Tibial nerve (tissue), 4 donors: ENCODE data around the gene RBM8A. TPM values are rescaled to one million over a fixed set of nuclear protein-coding genes. Genes with fewer than 3 reads are reported as not detected.
A peak's percentile ranks its signal among the peaks of the same experiment; 100 is the strongest.

ENCODE experiments used
- DNase-seq, 2 donors: peaks; one replicate each; pipeline ENCODE4 v3.0.0-alpha.2; 2019; ENCODE audit warnings: low spot score in 2 of 2
- H3K27ac ChIP-seq, 4 donors: fragments of 200-600 bp; sonication (generic) in 3 of 4; one replicate each; pipeline ENCODE4 v1.5.1; 2017 to 2019; ENCODE audit warnings: mild to moderate bottlenecking in 1 of 4
- H3K27me3 ChIP-seq, 2 donors: fragments of 200-600 bp; sonication (generic) in 1 of 2; one replicate each; pipeline versions ENCODE4 v1.5.1 to v1.6.0; 2017 to 2019
- H3K36me3 ChIP-seq, 3 donors: fragments of 200-600 bp; sonication (generic); one replicate each; pipeline ENCODE4 v1.5.1; 2018 to 2019
- H3K4me1 ChIP-seq, 4 donors: fragments of 200-600 bp; sonication (generic) in 3 of 4; one replicate each; pipeline ENCODE4 v1.5.1; 2017 to 2019
- H3K4me3 ChIP-seq, 4 donors: fragments of 200-600 bp; sonication (generic) in 3 of 4; one replicate each; pipeline ENCODE4 v1.5.1; 2017 to 2019; ENCODE audit warnings: mild to moderate bottlenecking in 1 of 4, moderate library complexity in 1 of 4
- H3K9me3 ChIP-seq, 4 donors: fragments of 200-600 bp; sonication (generic) in 3 of 4; one replicate each; pipeline ENCODE4 v1.5.1; 2017 to 2019
- EP300 ChIP-seq, 2 donors: sonication (generic); formaldehyde crosslinking; IDR thresholded peaks; one replicate each; pipeline ENCODE4 v1.6.1; 2017; ENCODE audit warnings: antibody characterized with exemption in 2 of 2, mild to moderate bottlenecking in 1 of 2
- POLR2A ChIP-seq, 2 donors: fragments of 450-650 bp; IDR thresholded peaks; one replicate each; pipeline ENCODE4 v1.6.1; 2017; ENCODE audit warnings: antibody characterized with exemption in 2 of 2, mild to moderate bottlenecking in 2 of 2, moderate library complexity in 2 of 2
- WGBS, 2 donors: methylation state at CpG; one replicate each; pipeline ENCODE4 v1.1.5; 2018; 5-methylcytosine and 5-hydroxymethylcytosine counted together
- total RNA-seq, 4 donors: library from RNA; depleted of rRNA; stranded (reverse); fragments of >200 nt; gene quantifications; one replicate each; pipeline ENCODE4 v1.1.0, GENCODE V29; 2016
- TF ChIP-seq, protein P1 (sequence below), 5 experiments: fragments of 200-600 bp in 3 of 5; fragments of 450-650 bp in 2 of 5; sonication (generic) in 3 of 5; IDR thresholded peaks; one replicate each; pipeline ENCODE4 v1.5.1; 2016 to 2019; ENCODE audit warnings: antibody characterized with exemption in 5 of 5, mild to moderate bottlenecking in 3 of 5, moderate library complexity in 2 of 5

RBM8A gene
- total RNA-seq, 4 donors from 2014 or later = 113 to 157 (median 129) TPM

- Histone ChIP-seq H3K4me3 (no peak overlapping the region), H3K36me3 (peaks cover 0 to 28% (median 9%) of the 10 kb centered on the region in 3 donors), H3K9me3 (no peaks in the 10 kb centered on the region), H3K27me3 (no peaks in the 10 kb centered on the region), H3K27ac (no peak overlapping the region), H3K4me1 (peaks cover 0 to 28% (median 0%) of the 10 kb centered on the region in 4 donors)
- DNase-seq = no peak
- WGBS, 2 donors = 68 to 74% methylated on average over 4 of the region's 4 CpGs
- TF ChIP-seq, protein P1, sequence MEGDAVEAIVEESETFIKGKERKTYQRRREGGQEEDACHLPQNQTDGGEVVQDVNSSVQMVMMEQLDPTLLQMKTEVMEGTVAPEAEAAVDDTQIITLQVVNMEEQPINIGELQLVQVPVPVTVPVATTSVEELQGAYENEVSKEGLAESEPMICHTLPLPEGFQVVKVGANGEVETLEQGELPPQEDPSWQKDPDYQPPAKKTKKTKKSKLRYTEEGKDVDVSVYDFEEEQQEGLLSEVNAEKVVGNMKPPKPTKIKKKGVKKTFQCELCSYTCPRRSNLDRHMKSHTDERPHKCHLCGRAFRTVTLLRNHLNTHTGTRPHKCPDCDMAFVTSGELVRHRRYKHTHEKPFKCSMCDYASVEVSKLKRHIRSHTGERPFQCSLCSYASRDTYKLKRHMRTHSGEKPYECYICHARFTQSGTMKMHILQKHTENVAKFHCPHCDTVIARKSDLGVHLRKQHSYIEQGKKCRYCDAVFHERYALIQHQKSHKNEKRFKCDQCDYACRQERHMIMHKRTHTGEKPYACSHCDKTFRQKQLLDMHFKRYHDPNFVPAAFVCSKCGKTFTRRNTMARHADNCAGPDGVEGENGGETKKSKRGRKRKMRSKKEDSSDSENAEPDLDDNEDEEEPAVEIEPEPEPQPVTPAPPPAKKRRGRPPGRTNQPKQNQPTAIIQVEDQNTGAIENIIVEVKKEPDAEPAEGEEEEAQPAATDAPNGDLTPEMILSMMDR (IDR thresholded peaks at IDR 0.05) = no peak
- TF ChIP-seq POLR2A (IDR thresholded peaks at IDR 0.05) (no peak), EP300 (IDR thresholded peaks at IDR 0.05) (no peak)
Observed at GRCh38 chr1:145947551-145947950, 20.3 kb upstream of the RBM8A start.

DNA sequence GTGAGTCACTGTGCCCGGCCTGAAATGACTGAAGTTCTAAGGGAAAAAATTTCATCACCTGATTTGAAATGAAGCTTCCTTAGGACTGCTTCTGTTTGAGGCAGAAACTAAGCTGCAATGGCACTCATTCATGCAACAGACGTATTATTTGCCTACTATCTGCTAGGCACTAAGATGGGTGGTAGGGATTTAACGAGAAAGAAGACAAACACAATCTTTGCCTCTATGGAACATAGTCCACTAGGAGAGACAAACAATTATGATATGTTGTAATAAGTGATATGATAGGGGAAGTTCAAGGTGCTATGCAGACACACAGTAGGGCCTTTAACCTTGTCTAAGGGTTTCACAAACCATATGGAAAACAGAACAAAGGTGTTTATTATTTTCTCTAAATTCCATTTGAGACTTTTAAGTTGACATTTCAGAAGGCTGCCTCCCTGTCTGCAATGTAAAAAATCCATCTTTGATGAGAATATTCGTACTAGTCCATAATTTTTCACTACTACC, 19.2 kb upstream of the RBM8A start:
- no peaks in the 10 kb centered on the region for H3K27me3 ChIP-seq
- no peak overlapping the region for H3K27ac ChIP-seq
- H3K4me1 ChIP-seq = peaks cover 0 to 27% (median 0%) of the 10 kb centered on the region in 4 donors
- no peaks in the 10 kb centered on the region for H3K9me3 ChIP-seq
- DNase-seq = no peak
- H3K36me3 ChIP-seq = peaks cover 0 to 39% (median 10%) of the 10 kb centered on the region in 3 donors
- 78 to 85% methylated on average over 4 of the region's 4 CpGs for WGBS, 2 donors
- H3K4me3 ChIP-seq = no peak overlapping the region
- TF ChIP-seq POLR2A (IDR thresholded peaks at IDR 0.05) (no peak), EP300 (IDR thresholded peaks at IDR 0.05) (no peak)
- TF ChIP-seq, protein P1 (IDR thresholded peaks at IDR 0.05) = no peak

DNA sequence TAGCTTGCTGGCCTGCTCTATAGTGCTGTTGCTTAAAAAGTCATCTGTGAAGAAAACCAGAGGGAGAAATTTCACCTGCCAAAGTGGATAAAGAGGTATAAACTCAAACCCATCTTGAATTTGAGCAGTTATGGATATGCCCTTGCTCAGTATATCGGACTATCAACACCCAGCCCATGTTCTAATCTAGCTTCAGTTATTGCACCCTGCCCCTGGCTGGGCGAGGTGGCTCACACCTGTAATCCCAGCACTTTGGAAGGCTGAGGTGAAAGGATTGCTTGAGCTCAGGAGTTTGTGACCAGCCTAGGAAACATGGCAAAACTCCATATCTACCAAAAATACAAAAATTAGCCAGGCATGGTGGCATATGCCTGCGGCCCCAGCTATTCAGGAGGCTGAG, 17.2 kb upstream of the RBM8A start:
- Histone ChIP-seq H3K9me3 (no peaks in the 10 kb centered on the region), H3K27ac (no peak overlapping the region), H3K4me3 (no peak overlapping the region), H3K4me1 (peaks cover 0 to 23% (median 0%) of the 10 kb centered on the region in 4 donors), H3K27me3 (no peaks in the 10 kb centered on the region), H3K36me3 (peaks cover 0 to 49% (median 10%) of the 10 kb centered on the region in 3 donors)
- DNase-seq = no peak
- WGBS, 2 donors = 95 to 96% methylated on average over 3 of the region's 3 CpGs
- TF ChIP-seq POLR2A (IDR thresholded peaks at IDR 0.05) (no peak), EP300 (IDR thresholded peaks at IDR 0.05) (no peak)
- TF ChIP-seq, protein P1 (IDR thresholded peaks at IDR 0.05) = no peak

- H3K27me3 ChIP-seq = no peaks in the 10 kb centered on the region
- DNase-seq = no peak
- 60 to 62% methylated on average over 6 of the region's 6 CpGs for WGBS, 2 donors
- H3K27ac ChIP-seq = peak overlapping the region in 1 of 4 donors; percentile 31
- peaks cover 0 to 41% (median 10%) of the 10 kb centered on the region in 3 donors for H3K36me3 ChIP-seq
- peaks cover 0 to 13% (median 0%) of the 10 kb centered on the region in 4 donors for H3K4me1 ChIP-seq
- H3K9me3 ChIP-seq = no peaks in the 10 kb centered on the region
- H3K4me3 ChIP-seq = no peak overlapping the region
- TF ChIP-seq EP300 (IDR thresholded peaks at IDR 0.05) (no peak), POLR2A (IDR thresholded peaks at IDR 0.05) (no peak)
- TF ChIP-seq, protein P1 (IDR thresholded peaks at IDR 0.05) = no peak
Observed at GRCh38 chr1:145942871-145943270, 15.6 kb upstream of the RBM8A start.

GRCh38 chr1:145942405-145942804, 15.1 kb upstream of the RBM8A start:
- H3K4me1 ChIP-seq = peaks cover 0 to 13% (median 0%) of the 10 kb centered on the region in 4 donors
- no peaks in the 10 kb centered on the region for H3K27me3 ChIP-seq
- TF ChIP-seq POLR2A (IDR thresholded peaks at IDR 0.05) (no peak), EP300 (IDR thresholded peaks at IDR 0.05) (no peak)
- TF ChIP-seq, protein P1 (IDR thresholded peaks at IDR 0.05) = no peak
- WGBS, 2 donors = 59 to 71% methylated on average over 4 of the region's 4 CpGs
- H3K27ac ChIP-seq = peak overlapping the region in 1 of 4 donors; percentile 31
- DNase-seq = no peak
- no peak overlapping the region for H3K4me3 ChIP-seq
- no peaks in the 10 kb centered on the region for H3K9me3 ChIP-seq
- peaks cover 0 to 41% (median 10%) of the 10 kb centered on the region in 3 donors for H3K36me3 ChIP-seq
